ENCODE data around the gene ZNF501. TPM values are rescaled to one million over a fixed set of nuclear protein-coding genes. Genes with fewer than 3 reads are reported as not detected.

ZNF501 gene
- total RNA-seq, 1 donor from 2014 or later = 1.2 TPM

- no peak for DNase-seq (ENCODE audit: low read depth)
- Histone ChIP-seq H3K4me2 (ENCODE audit: low read length) (peak overlapping the region; percentile 92), H3K27ac (ENCODE audit: low read depth, low read length) (peak overlapping the region; percentile 67), H3K4me3 (ENCODE audit: insufficient read depth, low read depth, low read length) (peak overlapping the region; percentile 96), H3K9me3 (ENCODE audit: insufficient read depth, low read depth, low read length) (peaks cover 6% of the 10 kb centered on the region), H3K4me1 (ENCODE audit: insufficient read depth, low read length) (no peaks in the 10 kb centered on the region), H4K20me1 (ENCODE audit: insufficient read depth, low read length) (no peaks in the 10 kb centered on the region), H3K27me3 (ENCODE audit: insufficient read depth, low read length) (no peaks in the 10 kb centered on the region), H3K36me3 (ENCODE audit: insufficient read depth, low read length) (no peaks in the 10 kb centered on the region), H3K79me2 (ENCODE audit: insufficient read depth, low read length) (peaks cover 64% of the 10 kb centered on the region), H2AFZ (ENCODE audit: low read depth, low read length) (peak overlapping the region; percentile 98), H3K9ac (ENCODE audit: low read length) (peak overlapping the region; percentile 84)
- H3K27me3 Mint-ChIP-seq (ENCODE audit: low read depth, unreplicated experiment) = no peaks in the 10 kb centered on the region
- no peak for FAIRE-seq
- no peak for TF ChIP-seq EZH2 (IDR thresholded peaks at IDR 0.05; ENCODE audit: insufficient read depth, low read length)
- no peak for TF ChIP-seq CTCF (IDR thresholded peaks at IDR 0.05; ENCODE audit: insufficient read depth, low read depth, low read length)
- H3K27ac Mint-ChIP-seq (ENCODE audit: unreplicated experiment) = no peak overlapping the region
- peaks cover 20% of the 10 kb centered on the region for H3K9me3 Mint-ChIP-seq (ENCODE audit: unreplicated experiment)
- H3K4me1 Mint-ChIP-seq (ENCODE audit: low read depth, unreplicated experiment) = peaks cover 5% of the 10 kb centered on the region
- peaks cover 18% of the 10 kb centered on the region for H3K36me3 Mint-ChIP-seq (ENCODE audit: low read depth, unreplicated experiment)
- H3K4me3 Mint-ChIP-seq (ENCODE audit: unreplicated experiment) = peak overlapping the region; percentile 95
These were observed 33.3 kb downstream of the ZNF501 start for GRCh38 chr3:44762690-44763089.

GRCh38 chr3:44764248-44764647 is 34.8 kb downstream of the ZNF501 start:
- H3K4me3 Mint-ChIP-seq (ENCODE audit: unreplicated experiment) = no peak overlapping the region

More at GRCh38 chr3:44764248-44764647, 34.8 kb downstream of the ZNF501 start:
- H3K27me3 Mint-ChIP-seq (ENCODE audit: low read depth, unreplicated experiment) = no peaks in the 10 kb centered on the region
- Histone ChIP-seq H4K20me1 (ENCODE audit: insufficient read depth, low read length) (no peaks in the 10 kb centered on the region), H3K4me1 (ENCODE audit: insufficient read depth, low read length) (no peaks in the 10 kb centered on the region), H3K79me2 (ENCODE audit: insufficient read depth, low read length) (peaks cover 72% of the 10 kb centered on the region), H3K27me3 (ENCODE audit: insufficient read depth, low read length) (no peaks in the 10 kb centered on the region), H2AFZ (ENCODE audit: low read depth, low read length) (no peak overlapping the region), H3K36me3 (ENCODE audit: insufficient read depth, low read length) (no peaks in the 10 kb centered on the region), H3K9me3 (ENCODE audit: insufficient read depth, low read depth, low read length) (no peaks in the 10 kb centered on the region), H3K4me3 (ENCODE audit: insufficient read depth, low read depth, low read length) (no peak overlapping the region), H3K4me2 (ENCODE audit: low read length) (no peak overlapping the region), H3K9ac (ENCODE audit: low read length) (no peak overlapping the region), H3K27ac (ENCODE audit: low read depth, low read length) (no peak overlapping the region)
- H3K9me3 Mint-ChIP-seq (ENCODE audit: unreplicated experiment) = peaks cover 10% of the 10 kb centered on the region
- H3K27ac Mint-ChIP-seq (ENCODE audit: unreplicated experiment) = no peak overlapping the region
- peaks cover 5% of the 10 kb centered on the region for H3K36me3 Mint-ChIP-seq (ENCODE audit: low read depth, unreplicated experiment)
- FAIRE-seq (no peak), DNase-seq (ENCODE audit: low read depth) (no peak)
- TF ChIP-seq CTCF (IDR thresholded peaks at IDR 0.05; ENCODE audit: insufficient read depth, low read depth, low read length) (no peak), EZH2 (IDR thresholded peaks at IDR 0.05; ENCODE audit: insufficient read depth, low read length) (no peak)
- peaks cover 5% of the 10 kb centered on the region for H3K4me1 Mint-ChIP-seq (ENCODE audit: low read depth, unreplicated experiment)
